ENCODE results near the gene MTREX. TPM values are rescaled to one million over a fixed set of nuclear protein-coding genes. Genes with fewer than 3 reads are reported as not detected.

MTREX gene
- total RNA-seq, 1 experiment from 2014 or later = 123 TPM

DNA sequence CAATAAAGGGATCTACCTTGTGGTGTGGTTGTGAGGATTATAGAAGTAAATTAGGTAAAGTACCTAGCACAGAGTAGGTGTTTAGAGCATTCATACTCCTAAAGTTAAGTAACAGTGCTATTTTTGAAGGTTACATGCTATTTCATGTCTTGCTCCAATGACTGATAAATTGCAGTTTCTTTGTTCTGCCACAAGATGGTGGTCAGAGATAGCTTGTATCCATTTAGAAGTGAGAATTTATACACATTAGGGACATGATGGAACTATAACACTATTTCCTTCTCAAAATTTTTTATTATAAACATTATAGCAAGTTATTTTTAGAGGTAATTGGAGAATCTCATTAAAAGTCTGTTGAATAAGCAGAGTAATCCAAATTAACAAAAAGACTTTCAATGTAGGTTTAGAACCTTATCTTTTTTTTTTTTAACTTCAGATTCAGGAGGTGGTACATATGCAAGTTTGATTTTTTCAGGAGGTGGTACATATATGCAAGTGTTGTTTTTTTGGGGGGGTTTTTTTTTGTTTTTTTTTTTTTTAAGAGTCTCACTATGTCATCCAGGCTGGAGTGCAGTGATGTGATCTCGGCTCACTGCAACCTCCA lies 17.1 kb downstream of the MTREX start:
- WGBS (ENCODE audit: extremely low coverage, insufficient read length, low lambda C conversion rate) = no CpG with 5 or more reads among the region's 1 CpG
- Histone ChIP-seq H2BK5ac (ENCODE audit: insufficient read length, low read length) (no peak overlapping the region), H3K23ac (ENCODE audit: insufficient read length, low read depth, low read length) (no peak overlapping the region), H3K9me3 (ENCODE audit: control insufficient read depth, low read depth, low read length) (no peaks in the 10 kb centered on the region), H3K14ac (ENCODE audit: insufficient read depth, low read length) (no peak overlapping the region), H2BK12ac (ENCODE audit: insufficient read length, low read depth, low read length) (no peak overlapping the region), H3K4me2 (ENCODE audit: insufficient read depth, insufficient read length, low read length) (no peak overlapping the region), H3K56ac (ENCODE audit: insufficient read length, low read depth, low read length) (no peak overlapping the region), H3T11ph (ENCODE audit: low read length) (no peak overlapping the region), H3K79me1 (ENCODE audit: insufficient read depth, low read depth, low read length, poor library complexity, severe bottlenecking) (peaks cover 2% of the 10 kb centered on the region), H2BK15ac (ENCODE audit: low read depth, low read length) (no peak overlapping the region), H2AK5ac (ENCODE audit: insufficient read length, low read length) (no peak overlapping the region), H2BK120ac (ENCODE audit: low read depth, low read length, poor library complexity, severe bottlenecking) (no peak overlapping the region), H3K9ac (ENCODE audit: extremely low read depth, insufficient read length, low read length) (no peak overlapping the region), H3K23me2 (ENCODE audit: insufficient read length, low read depth, low read length, poor library complexity, severe bottlenecking) (no peaks in the 10 kb centered on the region), H3K27ac (ENCODE audit: insufficient read length, low read depth, low read length) (no peak overlapping the region), H3K18ac (ENCODE audit: insufficient read length, low read depth, low read length) (no peak overlapping the region), H4K5ac (ENCODE audit: insufficient read length, low read depth, low read length) (no peak overlapping the region), H4K20me1 (ENCODE audit: control insufficient read depth, insufficient read depth, insufficient read length) (no peaks in the 10 kb centered on the region), H3K27me3 (ENCODE audit: insufficient read depth, low read length) (no peaks in the 10 kb centered on the region), H4K91ac (ENCODE audit: insufficient read length, low read depth, low read length) (no peak overlapping the region), H4K8ac (replicated peaks; ENCODE audit: insufficient read length, low read depth, low read length) (no peak overlapping the region), H2BK20ac (ENCODE audit: low read depth, low read length, poor library complexity, severe bottlenecking) (no peak overlapping the region), H2AFZ (ENCODE audit: low read length) (no peak overlapping the region), H3K79me2 (ENCODE audit: insufficient read depth, low read length) (no peaks in the 10 kb centered on the region; the same call in 1 of the 2 replicates), H3K4ac (ENCODE audit: low read depth, low read length) (no peak overlapping the region), H3K4me1 (ENCODE audit: insufficient read depth, low read length) (no peaks in the 10 kb centered on the region)
- no peak for DNase-seq
- Mint-ChIP-seq H3K27ac (no peak overlapping the region; a peak in 1 of 7 replicates), H3K4me1 (no peaks in the 10 kb centered on the region), H3K9me3 (no peaks in the 10 kb centered on the region), H3K27me3 (ENCODE audit: low read depth) (no peaks in the 10 kb centered on the region), H3K36me3 (ENCODE audit: insufficient read depth in 1 of 3, low read depth in 3 of 3) (peaks cover 16 to 54% (median 45%) of the 10 kb centered on the region in 3 experiments), H3K4me3 (no peak overlapping the region)
- TF ChIP-seq, protein P1, sequence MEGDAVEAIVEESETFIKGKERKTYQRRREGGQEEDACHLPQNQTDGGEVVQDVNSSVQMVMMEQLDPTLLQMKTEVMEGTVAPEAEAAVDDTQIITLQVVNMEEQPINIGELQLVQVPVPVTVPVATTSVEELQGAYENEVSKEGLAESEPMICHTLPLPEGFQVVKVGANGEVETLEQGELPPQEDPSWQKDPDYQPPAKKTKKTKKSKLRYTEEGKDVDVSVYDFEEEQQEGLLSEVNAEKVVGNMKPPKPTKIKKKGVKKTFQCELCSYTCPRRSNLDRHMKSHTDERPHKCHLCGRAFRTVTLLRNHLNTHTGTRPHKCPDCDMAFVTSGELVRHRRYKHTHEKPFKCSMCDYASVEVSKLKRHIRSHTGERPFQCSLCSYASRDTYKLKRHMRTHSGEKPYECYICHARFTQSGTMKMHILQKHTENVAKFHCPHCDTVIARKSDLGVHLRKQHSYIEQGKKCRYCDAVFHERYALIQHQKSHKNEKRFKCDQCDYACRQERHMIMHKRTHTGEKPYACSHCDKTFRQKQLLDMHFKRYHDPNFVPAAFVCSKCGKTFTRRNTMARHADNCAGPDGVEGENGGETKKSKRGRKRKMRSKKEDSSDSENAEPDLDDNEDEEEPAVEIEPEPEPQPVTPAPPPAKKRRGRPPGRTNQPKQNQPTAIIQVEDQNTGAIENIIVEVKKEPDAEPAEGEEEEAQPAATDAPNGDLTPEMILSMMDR (conservative IDR thresholded peaks at IDR 0.05) = peak; percentile 66
